GM18511 (cell line): ENCODE measurements around the gene ADISSP.

ENCODE experiments used
- ATAC-seq: cut with Tn5 transposase; IDR thresholded peaks from one replicate; pipeline ENCODE4 v1.9.1; 2021; ENCODE audit warnings: mild to moderate bottlenecking, moderate library complexity; ENCODE audit not compliant: unreplicated experiment

ADISSP gene

DNA sequence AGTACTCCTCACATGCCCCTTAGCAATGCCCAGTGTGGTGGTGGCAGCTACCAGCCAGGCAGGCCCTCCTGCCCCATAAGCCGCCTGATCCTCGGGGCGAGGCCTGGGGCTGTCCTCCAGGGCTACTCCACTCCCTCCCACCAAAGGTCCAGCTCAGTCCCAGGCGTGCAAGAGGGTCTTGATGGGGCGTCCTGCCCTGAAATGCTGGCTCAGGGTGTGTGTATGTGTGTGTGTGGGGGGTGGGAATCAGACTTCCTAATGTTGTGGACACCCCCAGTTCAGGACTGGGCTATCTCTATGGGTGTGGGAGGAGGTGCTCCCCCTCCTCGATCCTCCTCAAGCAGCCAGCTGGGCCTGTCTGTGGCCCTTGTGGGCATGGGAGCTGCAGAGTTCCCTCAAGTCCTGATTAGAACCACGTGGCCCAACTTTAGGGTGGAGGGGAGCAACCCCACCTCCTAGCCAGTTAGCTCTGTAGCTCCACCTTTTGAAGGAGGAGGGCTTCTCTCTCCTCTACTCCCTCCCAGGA is 27.6 kb downstream of the ADISSP start:
- ATAC-seq = no peak

DNA sequence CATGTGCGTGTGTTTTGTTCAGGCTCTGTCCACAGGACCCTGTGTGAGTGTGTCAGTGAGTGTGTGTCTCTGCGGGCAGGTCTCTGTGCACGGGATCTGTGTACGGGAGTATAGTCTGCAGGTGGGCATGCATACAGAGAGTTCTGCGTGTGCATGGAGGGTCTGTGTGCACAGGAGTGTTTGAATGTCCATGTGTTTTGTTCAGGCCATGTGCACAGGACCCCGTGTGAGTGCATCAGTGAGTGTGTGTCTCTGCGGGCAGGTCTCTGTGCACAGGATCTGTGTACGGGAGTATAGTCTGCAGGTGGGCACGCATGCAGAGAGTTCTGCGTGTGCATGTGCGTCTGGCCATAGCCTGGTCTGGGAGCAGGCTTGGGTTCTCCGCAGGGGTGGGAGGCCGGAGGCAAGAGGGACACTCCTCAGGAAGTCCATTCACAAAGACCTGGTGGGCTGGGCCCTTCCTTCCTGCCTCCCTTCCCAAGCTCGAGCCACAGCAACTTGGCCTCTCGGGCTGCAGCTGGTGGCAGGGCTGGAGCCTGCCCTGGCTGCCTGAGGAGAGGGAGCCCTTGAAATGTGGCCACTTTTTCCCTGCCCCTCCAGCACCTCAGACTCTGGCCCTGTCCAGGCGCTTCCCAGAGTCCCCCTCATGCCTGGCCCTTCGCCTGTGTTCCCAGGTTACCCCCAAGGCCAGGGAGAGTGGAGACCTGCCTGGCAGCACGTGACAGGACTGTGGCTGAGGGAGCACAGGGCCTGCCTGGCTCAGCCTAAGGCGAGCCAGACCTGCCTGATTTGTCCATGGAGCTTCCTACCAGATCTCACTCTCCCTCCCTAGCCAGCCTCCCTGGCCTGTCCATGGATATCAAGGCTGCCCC is 28.3 kb downstream of the ADISSP start:
- ATAC-seq = no peak

GRCh38 chr20:3738111-3739053 is 29.2 kb downstream of the ADISSP start:
- ATAC-seq = no peak

DNA sequence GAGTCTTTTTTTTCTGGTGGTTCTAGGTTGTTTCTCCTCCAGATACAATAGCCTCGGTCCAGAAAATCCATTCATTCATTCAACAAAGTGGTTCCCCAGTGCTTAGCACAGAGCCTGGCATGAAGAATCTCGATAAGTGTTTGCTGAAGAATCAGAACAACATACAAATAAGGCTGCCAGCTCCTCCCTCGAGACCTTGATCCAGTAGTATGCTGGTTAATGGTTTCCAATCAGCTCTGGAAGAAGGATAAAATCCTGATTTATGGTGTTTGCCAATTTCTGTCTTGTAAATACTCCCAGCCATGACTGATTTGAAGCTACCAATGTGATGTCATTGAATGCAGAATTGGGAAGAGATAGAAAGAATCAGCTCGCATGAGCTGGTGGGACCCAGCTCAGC is 31.8 kb downstream of the ADISSP start:
- ATAC-seq = no peak

- no peak for ATAC-seq
Observed at GRCh38 chr20:3734111-3734843, 33.3 kb downstream of the ADISSP start.

GRCh38 chr20:3733119-3733995 is 34.2 kb downstream of the ADISSP start:
- no peak for ATAC-seq

- ATAC-seq = no peak
Observed at GRCh38 chr20:3732327-3733118, 35.0 kb downstream of the ADISSP start, which contains the start of gene HSPA12B. HSPA12B (plus strand) TSS chr20:3732685; CDS start chr20:3738675, 5,990 bp downstream.

GRCh38 chr20:3731944-3732326 is 35.6 kb downstream of the ADISSP start:
- no peak for ATAC-seq

GRCh38 chr20:3730803-3731672 is 36.5 kb downstream of the ADISSP start:
- no peak for ATAC-seq

GRCh38 chr20:3729811-3730540 is 37.6 kb downstream of the ADISSP start:
- ATAC-seq = no peak

- ATAC-seq = no peak
Observed at GRCh38 chr20:3729378-3729777, 38.2 kb downstream of the ADISSP start.

DNA sequence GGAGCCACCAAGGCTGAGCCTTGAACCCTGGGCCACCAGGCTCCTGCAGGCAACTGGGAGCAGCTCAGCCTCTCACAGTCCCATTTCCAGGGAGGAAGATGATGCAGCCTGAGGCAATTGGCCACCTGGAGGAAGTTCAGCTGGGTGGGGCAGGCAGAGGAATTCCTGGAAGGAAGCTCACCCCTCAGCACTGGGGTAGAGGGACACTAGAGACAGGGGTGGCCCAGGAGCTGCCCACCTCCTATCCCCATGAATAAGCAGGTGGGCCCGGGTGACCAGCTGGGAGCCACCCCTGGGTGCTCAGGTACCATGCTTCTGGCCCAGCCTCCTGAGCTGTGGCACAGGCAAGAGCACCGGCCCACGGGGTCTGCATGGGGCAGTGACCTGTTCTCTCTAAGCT is 38.7 kb downstream of the ADISSP start:
- ATAC-seq = no peak

GRCh38 chr20:3728354-3728753 is 39.2 kb downstream of the ADISSP start:
- ATAC-seq = no peak

DNA sequence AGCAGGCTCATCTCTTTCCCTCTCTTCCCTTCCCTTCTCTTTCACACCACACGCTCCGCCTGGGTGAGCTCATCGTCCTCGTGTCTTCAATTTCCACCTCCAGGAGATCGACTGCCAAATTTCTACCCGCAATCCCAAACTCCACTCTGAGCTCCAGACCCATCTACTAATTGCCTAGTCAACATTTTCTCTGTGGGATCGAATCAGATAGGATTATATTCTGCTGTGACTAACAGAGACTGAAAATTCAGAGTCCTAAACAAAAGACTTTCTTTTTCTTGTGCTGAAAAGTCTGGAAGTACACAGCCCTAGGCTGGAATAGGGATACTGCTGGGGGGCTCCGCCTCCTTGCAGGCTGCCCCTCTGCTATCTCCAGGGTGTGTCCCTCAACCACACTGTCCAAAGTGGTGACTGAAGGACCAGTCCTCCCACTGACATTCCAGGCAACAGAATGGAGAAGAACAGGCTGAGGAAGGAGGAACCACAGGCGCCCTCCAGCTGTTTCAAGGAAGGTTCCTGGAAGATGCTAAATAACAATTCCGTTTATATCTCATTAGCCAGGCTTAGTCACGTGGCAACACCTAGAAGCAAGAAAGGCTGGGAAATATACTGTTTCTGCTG is 40.0 kb downstream of the ADISSP start:
- ATAC-seq = no peak

DNA sequence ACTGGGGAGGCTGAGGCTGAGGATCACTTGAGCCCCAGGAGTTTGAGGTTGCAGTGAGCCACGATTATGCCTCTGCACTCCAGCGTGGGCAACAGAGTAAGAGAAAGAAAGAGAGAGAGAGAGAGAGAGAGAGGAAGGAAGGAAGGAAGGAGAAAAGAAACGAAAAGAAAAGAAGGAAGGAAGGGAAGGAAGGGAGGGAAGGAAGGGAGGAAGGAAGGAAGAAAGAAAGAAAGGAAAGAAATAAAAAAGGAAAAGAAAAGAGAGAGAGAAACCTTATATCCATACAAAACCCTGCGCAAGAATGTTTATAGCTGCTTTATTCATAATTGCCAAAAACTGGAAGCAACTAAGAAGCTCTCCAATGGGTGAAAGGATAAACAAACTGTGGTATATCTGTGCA is 43.2 kb downstream of the ADISSP start:
- no peak for ATAC-seq

GRCh38 chr20:3723284-3723683 is 44.3 kb downstream of the ADISSP start:
- ATAC-seq = no peak

- no peak for ATAC-seq
Observed at GRCh38 chr20:3721912-3722311, 45.6 kb downstream of the ADISSP start.
